H9 (cell line): Measurements from ENCODE around the gene PHF12. TPM values are rescaled to one million over a fixed set of nuclear protein-coding genes. Genes with fewer than 3 reads are reported as not detected.

Experiments used
- DNase-seq: peaks from one replicate; pipeline ENCODE4 v3.0.0-alpha.2; 2017
- H2AFZ ChIP-seq: one replicate; pipeline ENCODE4 v1.6.1; 2013; ENCODE audit warnings: mild to moderate bottlenecking, low read length, control low read depth, moderate library complexity
- H2AK5ac ChIP-seq: 2 replicates; pipeline ENCODE4 v1.6.1; 2013; ENCODE audit warnings: low read length, control low read depth, mixed read lengths; ENCODE audit not compliant: insufficient read length
- H2BK120ac ChIP-seq: one replicate; pipeline ENCODE4 v1.6.1; 2013; ENCODE audit warnings: low read depth, mild to moderate bottlenecking, low read length, control low read depth, inconsistent platforms; ENCODE audit not compliant: poor library complexity, severe bottlenecking
- H2BK12ac ChIP-seq: 2 replicates; pipeline ENCODE4 v1.6.1; 2013; ENCODE audit warnings: low read length, control low read depth, mixed read lengths, low read depth; ENCODE audit not compliant: insufficient read length
- H2BK15ac ChIP-seq: 2 replicates; pipeline ENCODE4 v1.6.1; 2013; ENCODE audit warnings: low read depth, low read length, control low read depth
- H2BK20ac ChIP-seq: one replicate; pipeline ENCODE4 v1.6.1; 2013; ENCODE audit warnings: low read depth, mild to moderate bottlenecking, low read length, control low read depth, inconsistent platforms; ENCODE audit not compliant: poor library complexity, severe bottlenecking
- H2BK5ac ChIP-seq: 2 replicates; pipeline ENCODE4 v1.6.1; 2013; ENCODE audit warnings: low read length, control low read depth, mixed read lengths; ENCODE audit not compliant: insufficient read length
- H3K14ac ChIP-seq: 2 replicates; pipeline ENCODE4 v1.6.1; 2013; ENCODE audit warnings: low read length, control low read depth; ENCODE audit not compliant: insufficient read depth
- H3K18ac ChIP-seq: 2 replicates; pipeline ENCODE4 v1.6.1; 2013; ENCODE audit warnings: low read depth, mild to moderate bottlenecking, mixed read lengths, low read length, control low read depth; ENCODE audit not compliant: insufficient read length
- H3K23ac ChIP-seq: 2 replicates; pipeline ENCODE4 v1.6.1; 2013; ENCODE audit warnings: low read length, control low read depth, mixed read lengths, low read depth; ENCODE audit not compliant: insufficient read length
- H3K23me2 ChIP-seq: 2 replicates; pipeline ENCODE4 v1.6.1; 2013; ENCODE audit warnings: low read depth, mild to moderate bottlenecking, mixed read lengths, low read length, control low read depth; ENCODE audit not compliant: insufficient read length, poor library complexity, severe bottlenecking
- H3K27ac ChIP-seq: 2 replicates; pipeline ENCODE4 v1.5.1; 2013; ENCODE audit warnings: low read length, control low read depth, mixed read lengths, low read depth; ENCODE audit not compliant: insufficient read length
- H3K27me3 ChIP-seq: 2 replicates; pipeline ENCODE4 v1.6.1; 2013; ENCODE audit warnings: low read length, control low read depth, inconsistent platforms; ENCODE audit not compliant: insufficient read depth
- H3K4ac ChIP-seq: 2 replicates; pipeline ENCODE4 v1.6.1; 2013; ENCODE audit warnings: low read depth, mild to moderate bottlenecking, control low read depth, inconsistent platforms, low read length, moderate library complexity
- H3K4me1 ChIP-seq: 2 replicates; pipeline ENCODE4 v1.6.1; 2013; ENCODE audit warnings: low read length, control low read depth, inconsistent platforms; ENCODE audit not compliant: insufficient read depth
- H3K4me2 ChIP-seq: 2 replicates; pipeline ENCODE4 v1.6.1; 2013; ENCODE audit warnings: low read length, control low read depth, mixed read lengths; ENCODE audit not compliant: insufficient read length, insufficient read depth
- H3K56ac ChIP-seq: 2 replicates; pipeline ENCODE4 v1.6.1; 2013; ENCODE audit warnings: low read depth, mild to moderate bottlenecking, mixed read lengths, low read length, control low read depth; ENCODE audit not compliant: insufficient read length
- H3K79me1 ChIP-seq: 2 replicates; pipeline ENCODE4 v1.6.1; 2013; ENCODE audit warnings: low read depth, mild to moderate bottlenecking, moderate library complexity, low read length, control low read depth, inconsistent platforms; ENCODE audit not compliant: insufficient read depth, poor library complexity, severe bottlenecking
- H3K79me2 ChIP-seq: 2 replicates; pipeline ENCODE4 v1.6.1; 2013; ENCODE audit warnings: low read length, control low read depth, inconsistent platforms; ENCODE audit not compliant: insufficient read depth
- H3K9ac ChIP-seq: 2 replicates; pipeline ENCODE4 v1.6.1; 2013; ENCODE audit warnings: low read length, control low read depth, mixed read lengths; ENCODE audit not compliant: insufficient read length; ENCODE audit errors: extremely low read depth
- H3K9me3 ChIP-seq: one replicate; pipeline ENCODE4 v1.6.1; 2013; ENCODE audit warnings: low read depth, low read length, inconsistent platforms; ENCODE audit not compliant: control insufficient read depth
- H3T11ph ChIP-seq: one replicate; pipeline ENCODE4 v1.6.1; 2013; ENCODE audit warnings: mild to moderate bottlenecking, low read length, control low read depth, inconsistent platforms
- H4K20me1 ChIP-seq: one replicate; pipeline ENCODE4 v1.6.1; 2013; ENCODE audit not compliant: control insufficient read depth, insufficient read length, insufficient read depth
- H4K5ac ChIP-seq: 2 replicates; pipeline ENCODE4 v1.6.1; 2013; ENCODE audit warnings: low read depth, mild to moderate bottlenecking, mixed read lengths, low read length, control low read depth; ENCODE audit not compliant: insufficient read length
- H4K8ac ChIP-seq: replicated peaks from 2 replicates; pipeline ENCODE4 v1.6.1; 2013; ENCODE audit warnings: low read length, control low read depth, mixed read lengths, low read depth; ENCODE audit not compliant: insufficient read length
- H4K91ac ChIP-seq: 2 replicates; pipeline ENCODE4 v1.6.1; 2013; ENCODE audit warnings: low read depth, mild to moderate bottlenecking, moderate library complexity, mixed read lengths, low read length, control low read depth; ENCODE audit not compliant: insufficient read length
- H3K27ac Mint-ChIP-seq, 3 experiments: 2 replicates in 2 of 3; 3 replicates in 1 of 3; pipeline ENCODE4 v1.8.0; 2020 to 2021; ENCODE audit warnings: mixed read lengths in 3 of 3, mild to moderate bottlenecking in 1 of 3, moderate library complexity in 1 of 3
- H3K27me3 Mint-ChIP-seq: 2 replicates; pipeline ENCODE4 v1.8.0; 2021; ENCODE audit warnings: low read depth, mild to moderate bottlenecking, moderate library complexity, mixed read lengths
- H3K36me3 Mint-ChIP-seq, 3 experiments: 2 replicates in 2 of 3; 3 replicates in 1 of 3; pipeline ENCODE4 v1.8.0; 2020 to 2021; ENCODE audit warnings: low read depth in 3 of 3, mixed read lengths in 3 of 3; ENCODE audit not compliant: insufficient read depth in 1 of 3
- H3K4me1 Mint-ChIP-seq, 2 experiments: 2 replicates each; pipeline ENCODE4 v1.8.0; 2020; ENCODE audit warnings: mixed read lengths in 2 of 2
- H3K4me3 Mint-ChIP-seq, 2 experiments: 2 replicates in 1 of 2; 3 replicates in 1 of 2; pipeline ENCODE4 v1.8.0; 2020 to 2021; ENCODE audit warnings: mild to moderate bottlenecking in 2 of 2, mixed read lengths in 2 of 2, moderate library complexity in 1 of 2
- H3K9me3 Mint-ChIP-seq, 2 experiments: 2 replicates in 1 of 2; 3 replicates in 1 of 2; pipeline ENCODE4 v1.8.0; 2020; ENCODE audit warnings: mild to moderate bottlenecking in 2 of 2, mixed read lengths in 2 of 2, moderate library complexity in 1 of 2
- WGBS: extraction: QIAGEN DNeasy Blood & Tissue Kit; methylation state at CpG from one replicate; pipeline ENCODE4 v1.1.7; 2013; ENCODE audit warnings: missing lambda C conversion rate, low lambda C conversion rate, mixed read lengths; ENCODE audit not compliant: insufficient read length; ENCODE audit errors: extremely low coverage; 5-methylcytosine and 5-hydroxymethylcytosine counted together
- total RNA-seq: library from RNA; stranded (reverse); gene quantifications from 2 replicates; pipeline ENCODE4 v1.2.1, GENCODE V29; 2021
- TF ChIP-seq, protein P1 (sequence below): fragments of 200-600 bp; sonication (generic); conservative IDR thresholded peaks from 3 replicates; pipeline ENCODE4 v1.8.0; 2021; ENCODE audit warnings: antibody characterized with exemption, mild to moderate bottlenecking

Gene PHF12
- total RNA-seq, 1 experiment from 2014 or later, result 62.1 TPM

- H3T11ph ChIP-seq, result no peak overlapping the region
- no peaks in the 10 kb centered on the region for H4K20me1 ChIP-seq
- H3K4ac ChIP-seq, result no peak overlapping the region
- H2BK15ac ChIP-seq, result no peak overlapping the region
- H3K4me1 Mint-ChIP-seq, result no peaks in the 10 kb centered on the region
- H3K27ac ChIP-seq, result no peak overlapping the region
- H3K4me3 Mint-ChIP-seq, result no peak overlapping the region
- no peak overlapping the region for H2BK120ac ChIP-seq
- H3K4me1 ChIP-seq, result no peaks in the 10 kb centered on the region
- H4K5ac ChIP-seq, result no peak overlapping the region
- no peak for DNase-seq
- no peak overlapping the region for H3K23ac ChIP-seq
- H3K36me3 Mint-ChIP-seq, result peaks cover 72 to 89% (median 89%) of the 10 kb centered on the region in 3 experiments
- WGBS, result no CpG with 5 or more reads among the region's 2 CpGs
- no peak overlapping the region for H2BK5ac ChIP-seq
- no peaks in the 10 kb centered on the region for H3K27me3 ChIP-seq
- H3K18ac ChIP-seq, result no peak overlapping the region
- H4K8ac ChIP-seq, result no peak overlapping the region
- no peak overlapping the region for H2BK20ac ChIP-seq
- no peaks in the 10 kb centered on the region for H3K23me2 ChIP-seq
- H2AK5ac ChIP-seq, result no peak overlapping the region
- H3K14ac ChIP-seq, result no peak overlapping the region
- no peaks in the 10 kb centered on the region for H3K79me1 ChIP-seq
- no peak overlapping the region; a peak in 1 of 7 replicates for H3K27ac Mint-ChIP-seq
- H3K9me3 ChIP-seq, result no peaks in the 10 kb centered on the region
- H3K27me3 Mint-ChIP-seq, result no peaks in the 10 kb centered on the region
- no peak overlapping the region for H3K56ac ChIP-seq
- H2BK12ac ChIP-seq, result no peak overlapping the region
- no peak overlapping the region for H3K9ac ChIP-seq
- H3K79me2 ChIP-seq, result no peaks in the 10 kb centered on the region
- no peaks in the 10 kb centered on the region for H3K9me3 Mint-ChIP-seq
- no peak overlapping the region for H2AFZ ChIP-seq
- no peak overlapping the region for H4K91ac ChIP-seq
- TF ChIP-seq, protein P1, sequence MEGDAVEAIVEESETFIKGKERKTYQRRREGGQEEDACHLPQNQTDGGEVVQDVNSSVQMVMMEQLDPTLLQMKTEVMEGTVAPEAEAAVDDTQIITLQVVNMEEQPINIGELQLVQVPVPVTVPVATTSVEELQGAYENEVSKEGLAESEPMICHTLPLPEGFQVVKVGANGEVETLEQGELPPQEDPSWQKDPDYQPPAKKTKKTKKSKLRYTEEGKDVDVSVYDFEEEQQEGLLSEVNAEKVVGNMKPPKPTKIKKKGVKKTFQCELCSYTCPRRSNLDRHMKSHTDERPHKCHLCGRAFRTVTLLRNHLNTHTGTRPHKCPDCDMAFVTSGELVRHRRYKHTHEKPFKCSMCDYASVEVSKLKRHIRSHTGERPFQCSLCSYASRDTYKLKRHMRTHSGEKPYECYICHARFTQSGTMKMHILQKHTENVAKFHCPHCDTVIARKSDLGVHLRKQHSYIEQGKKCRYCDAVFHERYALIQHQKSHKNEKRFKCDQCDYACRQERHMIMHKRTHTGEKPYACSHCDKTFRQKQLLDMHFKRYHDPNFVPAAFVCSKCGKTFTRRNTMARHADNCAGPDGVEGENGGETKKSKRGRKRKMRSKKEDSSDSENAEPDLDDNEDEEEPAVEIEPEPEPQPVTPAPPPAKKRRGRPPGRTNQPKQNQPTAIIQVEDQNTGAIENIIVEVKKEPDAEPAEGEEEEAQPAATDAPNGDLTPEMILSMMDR, result no peak
- no peak overlapping the region for H3K4me2 ChIP-seq
Observed at GRCh38 chr17:28918295-28918694, 33.0 kb downstream of the PHF12 start.
